SU-DHL-6 (cell line): ENCODE measurements around the gene CCN6.
"Not testable (repeated sequence)": the region's sequence is repeated elsewhere in the genome, so short reads cannot be mapped to it uniquely, and the experiment has no call there.

ENCODE experiments used
- H2AFZ ChIP-seq: fragments of 200-600 bp; sonication (generic); 2 replicates; pipeline ENCODE4 v1.6.1; 2014; ENCODE audit warnings: low read depth, mild to moderate bottlenecking, moderate library complexity, mixed read lengths, antibody characterized with exemption, low read length; ENCODE audit not compliant: severe bottlenecking
- H3F3A ChIP-seq: fragments of 200-600 bp; shearing (Covaris generic); 2 replicates; pipeline ENCODE4 v1.6.0; 2016; ENCODE audit warnings: antibody characterized with exemption, mild to moderate bottlenecking; ENCODE audit not compliant: insufficient read depth
- H3K27ac ChIP-seq: fragments of 200-600 bp; sonication (generic); 2 replicates; pipeline ENCODE4 v1.5.1; 2016; ENCODE audit warnings: low read depth, mild to moderate bottlenecking, low read length, moderate library complexity, mixed read lengths
- H3K27me3 ChIP-seq: fragments of 200-600 bp; sonication (generic), shearing (Covaris generic); 2 replicates; pipeline ENCODE4 v1.6.0; 2014; ENCODE audit warnings: mild to moderate bottlenecking, low read length
- H3K36me3 ChIP-seq: fragments of 200-600 bp; sonication (generic); 2 replicates; pipeline ENCODE4 v1.6.1; 2014; ENCODE audit warnings: mild to moderate bottlenecking, low read length, mixed read lengths
- H3K4me2 ChIP-seq: fragments of 300-600, 200-600 bp; shearing (Covaris generic), sonication (generic); 2 replicates; pipeline ENCODE4 v1.6.0; 2014; ENCODE audit warnings: low read length, low read depth, mild to moderate bottlenecking; ENCODE audit not compliant: poor library complexity, severe bottlenecking
- H3K4me3 ChIP-seq: fragments of 200-600 bp; sonication (generic); 2 replicates; pipeline ENCODE4 v1.5.1; 2014; ENCODE audit warnings: antibody characterized with exemption, low read length, mild to moderate bottlenecking, mixed read lengths; ENCODE audit not compliant: insufficient read depth, poor library complexity, severe bottlenecking
- H3K79me2 ChIP-seq: fragments of 200-600 bp; sonication (generic); 2 replicates; pipeline ENCODE4 v1.6.1; 2014; ENCODE audit warnings: mild to moderate bottlenecking, low read length, moderate library complexity; ENCODE audit not compliant: insufficient read depth
- H3K9ac ChIP-seq: fragments of 200-600 bp; sonication (generic); 2 replicates; pipeline ENCODE4 v1.7.0; 2014; ENCODE audit warnings: mild to moderate bottlenecking, low read length
- H3K9me2 ChIP-seq: fragments of 200-600 bp; sonication (generic); replicated peaks from 2 replicates; pipeline ENCODE4 v1.6.1; 2014; ENCODE audit warnings: low read length; ENCODE audit not compliant: insufficient read depth
- H3K9me3 ChIP-seq: fragments of 200-600 bp; sonication (generic); 2 replicates; pipeline ENCODE4 v1.6.1; 2014; ENCODE audit warnings: low read length, mixed read lengths; ENCODE audit not compliant: insufficient read depth
- H4K20me1 ChIP-seq: fragments of 200-600 bp; sonication (generic); 2 replicates; pipeline ENCODE4 v1.6.1; 2014; ENCODE audit warnings: low read depth, mild to moderate bottlenecking, antibody characterized with exemption, low read length, moderate library complexity, mixed read lengths
- EZH2phosphoT487 ChIP-seq: fragments of 200-600 bp; sonication (generic), shearing (Covaris generic); conservative IDR thresholded peaks from 2 replicates; pipeline ENCODE4 v1.6.1; 2018; ENCODE audit warnings: mild to moderate bottlenecking, antibody characterized with exemption, low read length, moderate library complexity, mixed read lengths
- TF ChIP-seq, protein P1 (sequence below): fragments of 200-600 bp; sonication (generic); IDR thresholded peaks from one replicate; pipeline ENCODE4 v1.5.1; 2017; ENCODE audit warnings: antibody characterized with exemption, mild to moderate bottlenecking, low read length, moderate library complexity; ENCODE audit not compliant: insufficient read depth, poor library complexity, severe bottlenecking

Gene CCN6

DNA sequence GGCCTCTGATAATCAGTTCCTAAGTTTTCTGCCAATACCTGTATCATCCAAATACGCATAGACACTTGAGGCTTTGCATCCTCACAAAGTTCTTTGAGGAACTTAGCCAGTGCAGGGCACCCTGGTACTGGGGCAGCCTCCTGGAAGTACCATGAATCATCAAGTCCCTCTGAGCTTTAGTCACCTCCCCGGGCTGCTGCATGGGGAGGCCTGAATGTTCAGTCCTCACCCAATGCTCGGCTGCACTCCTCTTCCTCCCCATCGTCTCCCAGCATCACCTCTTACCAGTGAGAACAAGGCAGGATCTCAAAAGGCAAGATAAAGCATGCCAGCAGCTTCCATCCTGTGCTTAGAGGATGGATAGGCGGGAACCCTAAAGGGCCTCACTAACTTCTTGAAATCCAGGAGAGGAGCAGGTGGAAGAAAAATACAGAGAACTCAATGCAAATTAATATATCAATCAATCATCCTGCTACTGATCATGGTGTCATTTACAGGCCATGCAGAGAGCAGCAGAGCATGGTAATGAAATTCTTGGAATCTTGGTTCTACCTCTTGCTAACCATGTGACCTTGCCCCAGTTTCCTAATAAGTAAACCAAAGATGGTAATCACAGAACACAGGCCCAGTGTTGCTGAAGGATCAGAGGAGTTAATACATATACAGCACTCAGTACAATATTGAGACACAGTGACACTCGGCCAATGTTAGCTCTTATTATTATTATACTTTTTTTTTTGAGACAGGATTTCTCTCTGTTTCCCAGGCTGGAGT, 4.7 kb upstream of the CCN6 start:
- Histone ChIP-seq H3K4me2 (no peak overlapping the region), H3K9me3 (no peaks in the 10 kb centered on the region), H3K4me3 (no peak overlapping the region), H2AFZ (no peak overlapping the region), H3K79me2 (no peaks in the 10 kb centered on the region), H3K9me2 (no peaks in the 10 kb centered on the region), H3K36me3 (no peaks in the 10 kb centered on the region), H4K20me1 (no peaks in the 10 kb centered on the region), H3K27ac (no peak overlapping the region), H3F3A (no peaks in the 10 kb centered on the region), H3K27me3 (no peaks in the 10 kb centered on the region), H3K9ac (no peak overlapping the region)
- no peak for TF ChIP-seq EZH2phosphoT487
- TF ChIP-seq, protein P1, sequence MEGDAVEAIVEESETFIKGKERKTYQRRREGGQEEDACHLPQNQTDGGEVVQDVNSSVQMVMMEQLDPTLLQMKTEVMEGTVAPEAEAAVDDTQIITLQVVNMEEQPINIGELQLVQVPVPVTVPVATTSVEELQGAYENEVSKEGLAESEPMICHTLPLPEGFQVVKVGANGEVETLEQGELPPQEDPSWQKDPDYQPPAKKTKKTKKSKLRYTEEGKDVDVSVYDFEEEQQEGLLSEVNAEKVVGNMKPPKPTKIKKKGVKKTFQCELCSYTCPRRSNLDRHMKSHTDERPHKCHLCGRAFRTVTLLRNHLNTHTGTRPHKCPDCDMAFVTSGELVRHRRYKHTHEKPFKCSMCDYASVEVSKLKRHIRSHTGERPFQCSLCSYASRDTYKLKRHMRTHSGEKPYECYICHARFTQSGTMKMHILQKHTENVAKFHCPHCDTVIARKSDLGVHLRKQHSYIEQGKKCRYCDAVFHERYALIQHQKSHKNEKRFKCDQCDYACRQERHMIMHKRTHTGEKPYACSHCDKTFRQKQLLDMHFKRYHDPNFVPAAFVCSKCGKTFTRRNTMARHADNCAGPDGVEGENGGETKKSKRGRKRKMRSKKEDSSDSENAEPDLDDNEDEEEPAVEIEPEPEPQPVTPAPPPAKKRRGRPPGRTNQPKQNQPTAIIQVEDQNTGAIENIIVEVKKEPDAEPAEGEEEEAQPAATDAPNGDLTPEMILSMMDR: no peak

DNA sequence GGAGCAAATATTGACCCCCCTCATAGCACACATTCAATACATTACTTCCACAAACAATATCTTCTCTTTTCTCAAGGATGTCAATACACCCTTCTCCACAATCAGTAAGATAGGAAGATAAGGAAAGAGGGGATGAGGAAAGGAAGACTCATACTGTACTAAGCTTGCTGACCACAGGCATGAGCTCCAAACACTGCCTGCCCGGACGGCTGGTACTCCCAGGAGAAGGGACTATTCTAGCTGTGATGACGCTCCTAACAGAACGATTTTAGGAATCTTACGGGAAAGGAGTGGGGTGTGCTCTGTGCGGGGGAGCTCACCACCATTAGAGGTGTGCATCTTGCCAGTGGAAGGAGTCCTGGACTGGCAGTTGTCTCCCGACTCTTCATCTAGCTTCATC, 3.9 kb upstream of the CCN6 start:
- no peak overlapping the region for H3K4me3 ChIP-seq
- H3K36me3 ChIP-seq: no peaks in the 10 kb centered on the region
- H3K9me3 ChIP-seq: no peaks in the 10 kb centered on the region
- H3K9ac ChIP-seq: no peak overlapping the region
- no peaks in the 10 kb centered on the region for H4K20me1 ChIP-seq
- TF ChIP-seq, protein P1: no peak
- TF ChIP-seq EZH2phosphoT487: no peak
- no peaks in the 10 kb centered on the region for H3F3A ChIP-seq
- H3K9me2 ChIP-seq: no peaks in the 10 kb centered on the region
- H2AFZ ChIP-seq: no peak overlapping the region
- H3K27ac ChIP-seq: no peak overlapping the region
- H3K4me2 ChIP-seq: no peak overlapping the region
- H3K27me3 ChIP-seq: no peaks in the 10 kb centered on the region
- H3K79me2 ChIP-seq: no peaks in the 10 kb centered on the region

GRCh38 chr6:112050429-112050828, 3.5 kb upstream of the CCN6 start:
- Histone ChIP-seq H3K9me3 (no peaks in the 10 kb centered on the region), H3K4me3 (no peak overlapping the region), H3K9ac (no peak overlapping the region), H3K4me2 (no peak overlapping the region), H3F3A (no peaks in the 10 kb centered on the region), H3K27me3 (no peaks in the 10 kb centered on the region), H4K20me1 (no peaks in the 10 kb centered on the region), H3K79me2 (no peaks in the 10 kb centered on the region), H3K36me3 (no peaks in the 10 kb centered on the region), H2AFZ (no peak overlapping the region), H3K27ac (no peak overlapping the region), H3K9me2 (no peaks in the 10 kb centered on the region)
- TF ChIP-seq EZH2phosphoT487: no peak
- TF ChIP-seq, protein P1: no peak

GRCh38 chr6:112051251-112051740, 2.6 kb upstream of the CCN6 start:
- not testable (repeated sequence) for H3K4me2 ChIP-seq, H3K27ac ChIP-seq, H3K79me2 ChIP-seq, H3K9ac ChIP-seq, H3K36me3 ChIP-seq, H2AFZ ChIP-seq, H3F3A ChIP-seq, H3K9me2 ChIP-seq, H3K9me3 ChIP-seq, H3K27me3 ChIP-seq, H3K4me3 ChIP-seq, H4K20me1 ChIP-seq
